HG03520 (cell line): Measurements from ENCODE around the gene GYPB.
"Not testable (repeated sequence)": the region's sequence is repeated elsewhere in the genome, so short reads cannot be mapped to it uniquely, and the experiment has no call there.

ENCODE experiments used
- ATAC-seq: cut with Tn5 transposase; IDR thresholded peaks from one replicate; pipeline ENCODE4 v1.9.1; 2021; ENCODE audit warnings: mild to moderate bottlenecking, moderate library complexity; ENCODE audit not compliant: unreplicated experiment

Gene GYPB

GRCh38 chr4:144016057-144016605, 3.0 kb downstream of the GYPB start:
- ATAC-seq: not testable (repeated sequence)

GRCh38 chr4:144014808-144015207, 4.4 kb downstream of the GYPB start:
- ATAC-seq: no peak

GRCh38 chr4:144008602-144009001, 10.6 kb downstream of the GYPB start:
- not testable (repeated sequence) for ATAC-seq

- ATAC-seq: not testable (repeated sequence)
Measured at GRCh38 chr4:144007960-144008359, 11.2 kb downstream of the GYPB start.

- not testable (repeated sequence) for ATAC-seq
Measured at GRCh38 chr4:144006200-144006803, 12.9 kb downstream of the GYPB start.

- not testable (repeated sequence) for ATAC-seq
Measured at GRCh38 chr4:144005558-144005953, 13.6 kb downstream of the GYPB start.

- not testable (repeated sequence) for ATAC-seq
Measured at GRCh38 chr4:144004868-144005557, 14.2 kb downstream of the GYPB start.

- not testable (repeated sequence) for ATAC-seq
Measured at GRCh38 chr4:144003890-144004265, 15.3 kb downstream of the GYPB start.

- ATAC-seq: not testable (repeated sequence)
Measured at GRCh38 chr4:144003205-144003889, 15.8 kb downstream of the GYPB start.

GRCh38 chr4:144000331-144000995, 18.7 kb downstream of the GYPB start:
- not testable (repeated sequence) for ATAC-seq

GRCh38 chr4:143996193-143996592, 23.0 kb downstream of the GYPB start:
- ATAC-seq: not testable (repeated sequence)

- not testable (repeated sequence) for ATAC-seq
Measured at GRCh38 chr4:143991761-143992160, 27.4 kb downstream of the GYPB start.

GRCh38 chr4:143990717-143991116, 28.5 kb downstream of the GYPB start:
- ATAC-seq: not testable (repeated sequence)

- no peak for ATAC-seq
Measured at GRCh38 chr4:143986180-143986579, 33.0 kb downstream of the GYPB start.

- ATAC-seq: not testable (repeated sequence)
Measured at GRCh38 chr4:143980776-143981175, 38.4 kb downstream of the GYPB start.

- ATAC-seq: not testable (repeated sequence)
Measured at GRCh38 chr4:143975527-143975926, 43.7 kb downstream of the GYPB start.

GRCh38 chr4:143974021-143974420, 45.2 kb downstream of the GYPB start:
- not testable (repeated sequence) for ATAC-seq

- ATAC-seq: no peak
Measured at GRCh38 chr4:143961075-143961474, 58.1 kb downstream of the GYPB start.

GRCh38 chr4:143955306-143955705, 63.9 kb downstream of the GYPB start:
- ATAC-seq: not testable (repeated sequence)

GRCh38 chr4:143951458-143951972, 67.7 kb downstream of the GYPB start:
- ATAC-seq: not testable (repeated sequence)

GRCh38 chr4:143950967-143951366, 68.2 kb downstream of the GYPB start:
- not testable (repeated sequence) for ATAC-seq
